GM10248 (cell line): ENCODE measurements around the gene TSPEAR.
"Not testable (repeated sequence)": the region's sequence is repeated elsewhere in the genome, so short reads cannot be mapped to it uniquely, and the experiment has no call there.

ENCODE experiments used
- CTCF ChIA-PET: fragments of 300-600 bp; sonication (Branson Sonifier 250); formaldehyde crosslinking; extraction: SDS; loops from one replicate; lab custom pipeline; 2021; ENCODE audit warnings: antibody characterized with exemption; lab: Yijun Ruan, JAX
- POLR2A ChIA-PET: fragments of 350-650 bp; sonication (Branson Sonifier 250); formaldehyde crosslinking; extraction: SDS; loops from one replicate; lab custom pipeline; 2020; ENCODE audit warnings: antibody characterized with exemption; lab: Yijun Ruan, JAX
- DNase-seq: peaks from one replicate; pipeline ENCODE4 v3.0.0; 2012; ENCODE audit errors: extremely low spot score
- TF ChIP-seq, protein P1 (sequence below): IDR thresholded peaks from 2 replicates; pipeline ENCODE4 v1.5.1; 2012; ENCODE audit warnings: mild to moderate bottlenecking, low read depth; ENCODE audit errors: extremely low read depth, missing control alignments, control extremely low read depth

TSPEAR gene

DNA sequence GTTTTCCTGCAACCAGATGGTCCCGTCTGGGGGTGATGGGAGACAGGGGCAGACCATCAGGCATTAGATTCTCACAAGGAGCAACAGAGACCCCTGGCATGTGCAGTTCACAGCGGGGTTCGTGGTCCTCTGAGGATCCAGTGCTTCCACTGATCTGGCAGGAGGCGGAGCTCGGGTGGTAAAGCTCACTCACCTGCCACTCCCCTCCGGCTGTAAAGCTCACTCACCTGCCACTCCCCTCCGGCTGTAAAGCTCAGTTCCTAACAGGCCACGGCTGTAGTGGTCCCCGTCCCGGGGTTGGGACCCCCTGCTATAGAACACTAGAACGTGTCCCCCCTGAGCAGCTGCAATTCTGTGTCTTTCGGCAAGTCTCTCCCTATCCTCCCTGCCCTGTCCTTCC lies 9.8 kb downstream of the TSPEAR start:
- ChIA-PET CTCF (no interaction called here), POLR2A (no interaction called here)
- TF ChIP-seq, protein P1, sequence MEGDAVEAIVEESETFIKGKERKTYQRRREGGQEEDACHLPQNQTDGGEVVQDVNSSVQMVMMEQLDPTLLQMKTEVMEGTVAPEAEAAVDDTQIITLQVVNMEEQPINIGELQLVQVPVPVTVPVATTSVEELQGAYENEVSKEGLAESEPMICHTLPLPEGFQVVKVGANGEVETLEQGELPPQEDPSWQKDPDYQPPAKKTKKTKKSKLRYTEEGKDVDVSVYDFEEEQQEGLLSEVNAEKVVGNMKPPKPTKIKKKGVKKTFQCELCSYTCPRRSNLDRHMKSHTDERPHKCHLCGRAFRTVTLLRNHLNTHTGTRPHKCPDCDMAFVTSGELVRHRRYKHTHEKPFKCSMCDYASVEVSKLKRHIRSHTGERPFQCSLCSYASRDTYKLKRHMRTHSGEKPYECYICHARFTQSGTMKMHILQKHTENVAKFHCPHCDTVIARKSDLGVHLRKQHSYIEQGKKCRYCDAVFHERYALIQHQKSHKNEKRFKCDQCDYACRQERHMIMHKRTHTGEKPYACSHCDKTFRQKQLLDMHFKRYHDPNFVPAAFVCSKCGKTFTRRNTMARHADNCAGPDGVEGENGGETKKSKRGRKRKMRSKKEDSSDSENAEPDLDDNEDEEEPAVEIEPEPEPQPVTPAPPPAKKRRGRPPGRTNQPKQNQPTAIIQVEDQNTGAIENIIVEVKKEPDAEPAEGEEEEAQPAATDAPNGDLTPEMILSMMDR, result no peak
- DNase-seq, result no peak

DNA sequence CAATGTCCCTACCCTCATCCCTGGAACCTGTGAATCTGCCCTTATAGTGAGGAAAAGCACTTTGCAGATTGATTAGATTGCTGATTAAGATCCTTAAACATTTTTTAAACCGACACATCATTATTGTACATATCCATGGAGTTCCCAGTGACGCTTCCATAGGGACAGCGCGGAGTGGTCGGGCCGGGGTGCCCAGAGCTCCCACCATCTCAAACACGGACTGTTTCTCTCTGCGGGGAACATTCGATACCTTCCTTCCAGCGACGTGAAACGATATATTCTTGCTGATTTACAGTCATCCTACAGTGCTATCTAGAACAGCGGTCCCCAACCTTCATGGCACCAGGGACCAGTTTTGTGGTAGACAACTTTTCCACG lies 10.4 kb downstream of the TSPEAR start:
- TF ChIP-seq, protein P1, result no peak
- CTCF ChIA-PET, result no interaction called here
- POLR2A ChIA-PET, result no interaction called here
- no peak for DNase-seq

DNA sequence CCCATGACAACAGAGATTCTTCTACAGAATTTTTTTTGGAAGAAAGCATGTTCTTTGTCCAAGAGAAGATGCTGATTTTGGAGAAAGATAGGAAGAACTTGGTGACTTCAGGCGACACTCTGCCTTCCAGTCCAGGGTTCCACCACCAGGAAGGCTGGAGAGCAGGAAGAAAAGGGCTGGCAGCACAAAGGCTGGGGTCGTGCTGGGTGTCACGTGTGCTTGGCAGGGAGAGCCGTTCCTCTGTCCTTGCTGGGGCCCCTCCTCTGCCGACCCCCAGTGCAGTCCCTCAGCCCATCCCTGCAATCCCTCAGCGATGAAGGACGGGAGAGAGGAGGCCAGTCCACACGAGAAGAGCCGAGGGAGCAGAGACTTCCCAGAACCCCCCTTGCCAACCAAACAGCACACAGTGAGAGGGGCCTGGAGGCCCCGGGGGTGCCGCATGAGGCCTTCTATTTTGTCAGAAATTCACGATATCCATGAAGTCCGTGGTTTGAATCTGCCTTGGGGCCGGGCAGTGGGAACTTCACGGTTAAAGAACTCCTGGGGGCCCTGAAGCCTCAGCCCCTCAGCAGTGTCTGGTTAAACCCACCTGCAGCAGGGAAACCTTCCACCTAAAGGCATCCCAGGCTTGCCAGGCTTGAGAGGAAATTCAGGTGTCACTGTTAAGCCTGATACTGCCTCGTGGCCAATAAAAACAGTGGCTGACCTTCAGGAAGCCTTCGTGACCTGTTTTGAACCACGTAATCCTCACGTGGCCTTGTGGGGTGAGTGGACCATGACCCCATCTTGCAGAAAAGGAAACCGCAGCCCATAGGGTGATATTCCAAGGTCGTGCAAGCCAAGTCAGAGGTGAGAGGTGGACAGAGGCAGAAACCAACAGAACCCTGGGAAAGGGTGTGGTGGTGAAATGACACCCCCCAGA lies 11.0 kb downstream of the TSPEAR start:
- POLR2A ChIA-PET, result no interaction called here
- TF ChIP-seq, protein P1, result no peak
- DNase-seq, result no peak
- CTCF ChIA-PET, result no interaction called here

DNA sequence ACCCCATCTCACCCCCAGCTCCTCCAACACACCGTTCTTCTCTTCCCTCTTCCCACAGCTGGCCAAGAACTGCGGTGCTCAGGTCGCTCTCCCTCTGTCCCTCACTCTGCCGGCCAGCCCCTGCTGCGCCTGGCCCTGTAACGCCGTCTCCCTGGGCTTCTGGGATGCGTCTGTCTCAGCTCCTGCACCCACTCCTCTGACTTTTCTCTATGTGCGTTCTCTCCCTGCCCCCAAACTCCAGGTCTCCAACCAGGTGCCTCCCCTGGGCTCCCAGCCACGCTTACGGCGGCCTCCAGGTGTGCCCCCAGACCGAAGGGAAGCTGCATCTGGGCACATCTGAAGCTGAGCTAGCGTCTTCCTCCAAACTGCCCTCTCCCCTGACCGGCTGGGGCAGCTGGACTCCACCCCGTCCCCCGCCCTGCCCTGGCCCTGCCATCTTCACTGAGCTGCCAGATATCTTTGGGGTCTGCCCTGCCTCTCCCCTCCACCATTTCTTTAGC lies 11.8 kb downstream of the TSPEAR start:
- TF ChIP-seq, protein P1, result no peak
- ChIA-PET POLR2A (no interaction called here), CTCF (no interaction called here)
- no peak for DNase-seq

DNA sequence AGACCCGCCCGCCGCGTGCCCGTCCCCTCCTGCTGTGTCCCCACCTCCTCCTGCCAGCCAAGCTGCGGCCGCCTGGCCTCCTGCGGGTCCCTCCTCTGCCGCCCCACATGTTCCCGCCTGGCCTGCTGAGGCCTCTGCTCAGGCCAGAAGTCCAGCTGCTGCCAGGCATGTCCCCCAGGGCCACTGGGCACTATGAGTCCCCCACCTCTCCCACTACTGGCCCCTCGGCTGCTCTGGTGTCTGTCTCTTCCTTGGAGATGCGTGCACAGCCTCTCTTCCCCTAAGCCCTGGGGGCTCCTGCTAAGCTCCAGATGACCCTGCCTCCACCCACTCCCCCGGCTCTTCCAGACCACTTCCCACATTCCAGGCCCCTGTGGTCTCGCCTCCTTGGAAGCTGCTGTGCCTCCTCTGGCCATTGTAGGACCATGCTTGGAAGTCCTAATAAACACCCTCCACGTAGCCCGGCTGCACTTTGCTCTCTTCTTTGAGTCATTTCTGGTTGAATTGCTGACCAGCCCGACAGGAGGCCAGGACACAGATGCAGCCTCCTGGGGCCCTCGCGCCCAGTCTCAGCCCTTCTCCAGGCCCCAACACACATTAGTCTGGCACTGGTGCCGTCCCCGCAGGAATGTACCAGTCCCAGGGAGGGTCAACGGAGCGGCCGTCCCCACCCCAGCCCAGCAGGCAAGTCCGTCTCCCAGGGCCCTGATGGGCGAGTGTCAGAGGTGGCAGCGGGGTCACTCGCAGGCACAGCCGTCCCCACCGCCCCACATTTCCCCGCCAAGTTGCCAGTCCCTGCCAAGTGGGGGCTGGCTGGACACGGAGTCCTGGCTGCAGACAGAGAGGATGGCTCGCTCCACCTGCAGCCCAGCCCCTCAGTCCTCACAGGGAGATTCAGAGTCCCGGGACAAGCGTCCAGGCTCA lies 13.3 kb downstream of the TSPEAR start:
- ChIA-PET CTCF (no interaction called here), POLR2A (no interaction called here)
- DNase-seq, result no peak
- TF ChIP-seq, protein P1, result no peak

DNA sequence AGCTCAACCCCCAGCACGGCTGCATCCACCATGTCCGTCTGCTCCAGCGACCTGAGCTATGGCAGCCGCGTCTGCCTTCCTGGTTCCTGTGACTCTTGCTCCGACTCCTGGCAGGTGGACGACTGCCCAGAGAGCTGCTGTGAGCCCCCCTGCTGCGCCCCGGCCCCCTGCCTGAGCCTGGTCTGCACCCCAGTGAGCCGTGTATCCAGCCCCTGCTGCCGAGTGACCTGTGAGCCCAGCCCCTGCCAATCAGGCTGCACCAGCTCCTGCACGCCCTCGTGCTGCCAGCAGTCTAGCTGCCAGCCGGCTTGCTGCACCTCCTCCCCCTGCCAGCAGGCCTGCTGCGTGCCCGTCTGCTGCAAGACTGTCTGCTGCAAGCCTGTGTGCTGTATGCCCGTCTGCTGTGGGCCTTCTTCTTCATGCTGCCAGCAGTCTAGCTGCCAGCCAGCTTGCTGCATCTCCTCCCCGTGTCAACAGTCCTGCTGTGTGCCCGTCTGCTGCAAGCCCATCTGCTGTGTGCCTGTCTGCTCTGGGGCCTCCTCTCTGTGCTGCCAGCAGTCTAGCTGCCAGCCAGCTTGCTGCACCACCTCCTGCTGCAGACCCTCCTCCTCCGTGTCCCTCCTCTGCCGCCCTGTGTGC lies 14.1 kb downstream of the TSPEAR start, which contains the start of gene KRTAP10-12:
TSS of gene KRTAP10-12 (plus strand) at position 1 of the 639 bp plus-strand sequence. CDS start at position 31, 30 bp downstream.
- CTCF ChIA-PET, POLR2A ChIA-PET, DNase-seq: not testable (repeated sequence)
